Epithelial cell of esophagus (primary cell): Measurements from ENCODE around the gene POLDIP2.

Experiments used
- DNase-seq: peaks from one replicate; pipeline ENCODE4 v3.0.0; 2010; ENCODE audit warnings: low read depth
- H3K4me3 ChIP-seq: 2 replicates; pipeline ENCODE4 v1.5.1; 2011; ENCODE audit warnings: mild to moderate bottlenecking, low read length, control low read depth
- TF ChIP-seq, protein P1 (sequence below): IDR thresholded peaks from 2 replicates; pipeline ENCODE4 v1.5.1; 2011; ENCODE audit warnings: low read depth, mild to moderate bottlenecking, low read length, control low read depth, inconsistent platforms; ENCODE audit not compliant: insufficient read depth; ENCODE audit errors: missing control alignments

POLDIP2 gene

DNA sequence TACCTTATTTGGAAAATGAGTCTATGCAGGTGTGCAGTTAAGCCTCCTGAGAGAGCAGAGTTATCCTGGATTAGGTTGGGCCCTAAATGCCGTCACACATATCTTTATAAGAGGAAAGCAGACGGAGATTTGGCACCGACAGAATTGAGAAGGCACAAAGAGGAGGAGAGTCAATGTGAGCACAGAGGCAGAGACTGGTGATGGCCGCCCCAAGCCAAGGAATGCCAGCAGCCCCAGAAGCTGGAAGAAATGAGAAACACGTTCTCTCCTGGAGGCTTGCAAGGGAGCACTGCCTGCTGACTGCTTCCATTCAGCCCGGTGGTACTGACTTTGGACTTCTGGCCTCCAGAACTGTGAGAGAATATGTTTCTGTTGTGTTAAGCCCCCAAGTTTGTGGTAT lies 45.5 kb upstream of the POLDIP2 start:
- H3K4me3 ChIP-seq: no peak overlapping the region
- DNase-seq: no peak
- TF ChIP-seq, protein P1, sequence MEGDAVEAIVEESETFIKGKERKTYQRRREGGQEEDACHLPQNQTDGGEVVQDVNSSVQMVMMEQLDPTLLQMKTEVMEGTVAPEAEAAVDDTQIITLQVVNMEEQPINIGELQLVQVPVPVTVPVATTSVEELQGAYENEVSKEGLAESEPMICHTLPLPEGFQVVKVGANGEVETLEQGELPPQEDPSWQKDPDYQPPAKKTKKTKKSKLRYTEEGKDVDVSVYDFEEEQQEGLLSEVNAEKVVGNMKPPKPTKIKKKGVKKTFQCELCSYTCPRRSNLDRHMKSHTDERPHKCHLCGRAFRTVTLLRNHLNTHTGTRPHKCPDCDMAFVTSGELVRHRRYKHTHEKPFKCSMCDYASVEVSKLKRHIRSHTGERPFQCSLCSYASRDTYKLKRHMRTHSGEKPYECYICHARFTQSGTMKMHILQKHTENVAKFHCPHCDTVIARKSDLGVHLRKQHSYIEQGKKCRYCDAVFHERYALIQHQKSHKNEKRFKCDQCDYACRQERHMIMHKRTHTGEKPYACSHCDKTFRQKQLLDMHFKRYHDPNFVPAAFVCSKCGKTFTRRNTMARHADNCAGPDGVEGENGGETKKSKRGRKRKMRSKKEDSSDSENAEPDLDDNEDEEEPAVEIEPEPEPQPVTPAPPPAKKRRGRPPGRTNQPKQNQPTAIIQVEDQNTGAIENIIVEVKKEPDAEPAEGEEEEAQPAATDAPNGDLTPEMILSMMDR: no peak

DNA sequence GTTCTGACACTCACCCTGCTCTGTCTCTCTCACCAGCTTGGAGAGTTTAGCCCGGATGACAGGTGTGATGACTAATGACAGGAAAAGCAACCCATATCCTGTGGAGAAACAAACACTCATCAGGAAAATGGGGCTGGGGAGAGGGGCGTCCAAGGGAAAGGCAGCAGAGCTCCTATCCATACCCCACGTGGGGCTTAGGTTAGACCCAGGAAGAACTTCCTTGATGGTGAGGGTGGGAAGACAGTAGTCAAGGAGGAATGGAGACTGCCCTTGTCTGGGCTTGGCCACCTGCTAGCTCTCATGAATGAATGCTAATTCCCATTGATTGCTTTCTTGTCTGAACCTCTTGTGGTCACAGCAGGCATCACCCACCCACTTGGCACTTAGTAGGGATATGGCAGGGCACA lies 44.9 kb upstream of the POLDIP2 start:
- H3K4me3 ChIP-seq: no peak overlapping the region
- TF ChIP-seq, protein P1: no peak
- peak; percentile 52 for DNase-seq

- TF ChIP-seq, protein P1: no peak
- DNase-seq: no peak
These were observed 42.5 kb upstream of the POLDIP2 start for GRCh38 chr17:28399808-28400207.

DNA sequence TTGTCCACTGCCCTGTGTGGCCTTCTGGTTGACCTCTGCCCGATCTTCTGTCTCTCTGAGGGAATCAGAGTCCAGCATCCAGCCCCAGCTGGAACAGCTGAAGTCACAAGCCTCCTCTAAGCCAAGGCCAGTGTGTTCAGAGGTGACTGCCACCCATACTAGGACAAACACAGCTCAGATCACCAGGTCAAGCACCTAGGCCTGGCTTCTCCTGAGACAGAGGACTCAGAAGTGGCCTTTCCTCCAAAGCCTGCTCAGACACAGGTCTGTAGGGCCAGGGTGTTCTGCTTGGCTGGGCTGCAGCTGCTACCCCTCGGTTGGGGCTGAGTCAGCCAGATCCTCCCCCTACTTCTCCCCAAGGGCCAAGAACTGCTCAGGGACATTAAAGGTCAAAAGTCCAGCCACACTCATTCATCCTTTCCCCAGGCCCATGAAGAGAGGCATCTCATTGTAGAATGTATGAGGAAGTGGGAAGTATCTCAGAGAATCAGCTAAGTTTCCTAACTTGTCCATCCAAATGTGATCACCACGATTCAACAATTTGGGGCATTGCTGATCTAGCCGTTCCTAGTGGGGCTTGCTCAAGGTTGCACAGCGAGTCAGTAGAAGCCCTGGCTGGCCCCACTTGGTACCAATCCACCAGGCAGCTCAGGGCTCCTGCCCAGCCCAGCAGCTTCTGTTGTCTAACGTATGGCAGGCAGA lies 41.1 kb upstream of the POLDIP2 start:
- DNase-seq: no peak
- TF ChIP-seq, protein P1: no peak
- H3K4me3 ChIP-seq: no peak overlapping the region

More at GRCh38 chr17:28399808-28400207, 42.5 kb upstream of the POLDIP2 start:
- no peak overlapping the region for H3K4me3 ChIP-seq

GRCh38 chr17:28397687-28398279 lies 40.5 kb upstream of the POLDIP2 start:
- TF ChIP-seq, protein P1: no peak
- DNase-seq: no peak
- no peak overlapping the region for H3K4me3 ChIP-seq

GRCh38 chr17:28397275-28397674 lies 39.9 kb upstream of the POLDIP2 start:
- TF ChIP-seq, protein P1: no peak
- no peak overlapping the region for H3K4me3 ChIP-seq
- DNase-seq: no peak
